Upper lobe of left lung (tissue), 4 donors: ENCODE results near the gene KCTD17.

Experiments
- EP300 ChIP-seq, 4 donors: sonication (generic); formaldehyde crosslinking; IDR thresholded peaks; one replicate each; pipeline ENCODE4 v1.5.1; 2017; ENCODE audit warnings: antibody characterized with exemption in 4 of 4, control low read depth in 2 of 4
- POLR2A ChIP-seq, 4 donors: fragments of 450-650 bp; IDR thresholded peaks; one replicate each; pipeline ENCODE4 v1.5.1; 2016 to 2017; ENCODE audit warnings: antibody characterized with exemption in 4 of 4, mild to moderate bottlenecking in 2 of 4
- TF ChIP-seq, protein P1 (sequence below), 6 experiments: fragments of 450-650 bp in 4 of 6; fragments of 200-600 bp in 2 of 6; sonication (generic) in 2 of 6; IDR thresholded peaks; one replicate each; pipeline ENCODE4 v1.5.1; 2016 to 2019; ENCODE audit warnings: antibody characterized with exemption in 6 of 6

DNA sequence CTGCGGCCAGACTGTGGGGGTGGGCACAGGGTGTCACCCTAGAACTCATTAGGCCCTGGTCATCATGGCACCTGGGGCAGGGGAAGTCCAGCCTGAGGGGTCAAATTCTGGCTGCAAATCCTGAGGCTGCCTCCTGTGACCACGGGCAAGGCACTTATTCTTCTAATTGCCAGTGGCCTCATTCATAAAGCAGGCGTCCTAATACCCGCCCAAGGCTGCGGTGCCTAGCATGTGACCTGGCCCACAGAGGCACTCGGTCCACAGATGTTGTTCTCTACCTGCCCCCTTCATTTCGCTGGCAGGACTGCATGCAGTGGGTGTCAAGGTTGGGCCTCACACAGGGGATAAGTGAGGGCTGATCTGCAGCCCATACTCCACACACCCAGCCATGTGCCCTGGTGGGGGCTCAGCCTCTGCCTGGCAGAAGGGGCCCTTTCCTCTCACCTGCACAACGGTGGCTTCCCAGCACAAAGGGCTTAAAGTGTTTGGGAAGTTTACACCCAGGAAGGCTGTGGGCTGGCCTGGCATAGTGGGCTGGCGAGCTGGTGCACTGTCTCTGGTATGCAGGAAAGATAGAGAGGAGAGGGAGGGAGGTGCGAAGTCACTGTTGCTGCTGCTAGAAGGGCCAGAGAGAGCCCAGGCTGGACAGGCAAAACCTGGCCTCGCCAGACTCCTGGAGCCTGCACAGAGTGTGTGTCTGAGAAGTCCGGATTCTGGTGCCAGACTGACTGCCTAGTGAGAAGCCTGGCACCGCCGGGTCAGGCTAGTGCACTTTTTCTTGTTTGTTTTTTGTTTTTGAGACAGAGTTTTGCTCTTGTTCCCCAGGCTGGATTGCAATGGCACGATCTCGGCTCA is 28.8 kb upstream of the KCTD17 start:
- TF ChIP-seq, protein P1, sequence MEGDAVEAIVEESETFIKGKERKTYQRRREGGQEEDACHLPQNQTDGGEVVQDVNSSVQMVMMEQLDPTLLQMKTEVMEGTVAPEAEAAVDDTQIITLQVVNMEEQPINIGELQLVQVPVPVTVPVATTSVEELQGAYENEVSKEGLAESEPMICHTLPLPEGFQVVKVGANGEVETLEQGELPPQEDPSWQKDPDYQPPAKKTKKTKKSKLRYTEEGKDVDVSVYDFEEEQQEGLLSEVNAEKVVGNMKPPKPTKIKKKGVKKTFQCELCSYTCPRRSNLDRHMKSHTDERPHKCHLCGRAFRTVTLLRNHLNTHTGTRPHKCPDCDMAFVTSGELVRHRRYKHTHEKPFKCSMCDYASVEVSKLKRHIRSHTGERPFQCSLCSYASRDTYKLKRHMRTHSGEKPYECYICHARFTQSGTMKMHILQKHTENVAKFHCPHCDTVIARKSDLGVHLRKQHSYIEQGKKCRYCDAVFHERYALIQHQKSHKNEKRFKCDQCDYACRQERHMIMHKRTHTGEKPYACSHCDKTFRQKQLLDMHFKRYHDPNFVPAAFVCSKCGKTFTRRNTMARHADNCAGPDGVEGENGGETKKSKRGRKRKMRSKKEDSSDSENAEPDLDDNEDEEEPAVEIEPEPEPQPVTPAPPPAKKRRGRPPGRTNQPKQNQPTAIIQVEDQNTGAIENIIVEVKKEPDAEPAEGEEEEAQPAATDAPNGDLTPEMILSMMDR (IDR thresholded peaks at IDR 0.05): no peak
- no peak for TF ChIP-seq POLR2A (IDR thresholded peaks at IDR 0.05)
- no peak for TF ChIP-seq EP300 (IDR thresholded peaks at IDR 0.05)
